Activated CD4-positive, alpha-beta T cell treated with anti-CD3 and anti-CD28 coated beads for 4 hours (primary cell): ENCODE results near the gene MAP3K9.

Experiments
- DNase-seq, 2 donors: peaks; one replicate each; pipeline ENCODE4 v3.0.0-alpha.2; 2020

MAP3K9 gene

GRCh38 chr14:70780396-70781075, 28.8 kb downstream of the MAP3K9 start:
- no peak for DNase-seq

DNA sequence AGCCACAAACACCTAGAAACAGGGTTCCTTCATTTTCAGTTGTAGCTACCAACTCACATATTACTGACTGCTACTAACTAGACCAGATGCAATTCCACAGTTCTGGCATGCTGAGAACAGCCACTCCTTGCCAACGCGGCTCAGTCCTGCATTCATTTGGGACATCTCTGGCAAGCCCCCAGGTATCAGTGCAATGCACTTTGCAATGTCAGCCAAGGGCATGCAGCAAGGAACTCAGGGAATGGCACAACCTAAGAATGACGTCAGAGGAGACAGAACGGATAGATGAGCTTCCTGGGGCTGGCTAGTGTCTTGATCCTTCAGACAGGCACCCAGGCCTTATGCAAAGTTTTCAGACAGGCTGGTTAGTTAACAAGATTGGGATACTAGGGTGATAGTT, 29.6 kb downstream of the MAP3K9 start:
- no peak for DNase-seq

- DNase-seq, result no peak
Observed at GRCh38 chr14:70776197-70776596, 33.1 kb downstream of the MAP3K9 start.

- DNase-seq, result no peak
Observed at GRCh38 chr14:70773182-70773862, 36.0 kb downstream of the MAP3K9 start.

DNA sequence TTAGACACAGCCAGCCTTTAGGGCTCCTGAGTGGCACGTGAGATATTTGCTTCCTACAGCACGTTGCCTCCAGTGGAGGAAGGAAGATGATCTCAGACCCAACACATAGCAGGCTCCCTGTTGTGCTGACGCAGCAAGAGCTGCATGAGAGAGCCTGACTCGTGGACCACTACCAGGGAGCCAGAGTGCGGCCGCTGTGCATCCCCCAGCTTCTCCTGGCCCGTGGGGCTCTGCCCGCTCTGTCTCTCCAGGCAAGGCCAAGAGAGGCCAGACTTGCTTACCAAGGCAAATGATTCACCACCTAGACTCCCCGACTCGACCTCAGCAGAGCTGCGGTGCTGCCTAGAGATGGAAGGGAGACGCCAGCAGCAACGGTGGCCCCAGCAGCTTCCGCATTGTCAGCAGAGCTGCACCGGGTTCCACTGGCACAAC, 37.5 kb downstream of the MAP3K9 start:
- no peak for DNase-seq

DNA sequence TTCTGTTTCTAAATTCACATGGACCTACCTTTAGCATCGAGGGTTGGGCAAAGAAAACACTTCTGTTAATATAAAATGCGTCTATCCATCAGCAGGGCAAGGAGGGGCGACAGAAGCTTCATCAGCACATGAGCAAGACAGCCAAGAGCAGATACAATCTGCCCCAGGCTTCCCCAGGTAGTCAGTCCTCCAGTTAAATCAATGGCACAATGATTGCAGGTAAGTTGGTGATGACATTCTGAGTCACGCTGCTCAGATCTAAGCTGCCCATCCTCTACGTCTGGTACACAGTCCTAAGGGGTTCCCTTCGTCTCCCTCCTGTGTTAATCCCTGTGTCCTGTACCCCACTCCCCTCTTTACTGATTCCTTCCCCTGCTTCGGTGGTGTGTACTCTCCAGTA, 38.8 kb downstream of the MAP3K9 start:
- no peak for DNase-seq

- DNase-seq, result no peak
Observed at GRCh38 chr14:70759398-70759797, 49.9 kb downstream of the MAP3K9 start.

GRCh38 chr14:70755655-70756054, 53.7 kb downstream of the MAP3K9 start:
- DNase-seq, result no peak

DNA sequence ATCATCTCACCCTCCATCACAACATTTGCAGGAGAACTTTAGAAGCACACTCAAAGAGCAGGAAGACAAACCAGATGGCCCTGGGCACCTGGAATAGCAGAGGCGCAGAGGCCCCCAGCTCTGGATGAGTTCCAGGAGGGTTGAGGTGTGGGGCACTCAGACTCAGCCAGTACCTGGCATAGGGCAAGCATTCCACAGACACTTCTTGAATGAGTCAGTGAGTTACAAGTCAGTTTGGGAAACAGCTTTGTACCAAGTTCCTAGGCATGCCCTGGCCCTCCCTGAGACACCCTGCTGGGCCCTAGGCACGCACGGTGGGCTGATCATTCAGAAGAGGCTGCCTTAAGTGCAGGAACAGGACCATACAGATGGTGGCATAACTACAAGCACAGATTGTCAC, 54.3 kb downstream of the MAP3K9 start:
- DNase-seq, result no peak

GRCh38 chr14:70753518-70753953, 55.8 kb downstream of the MAP3K9 start:
- DNase-seq, result no peak

DNA sequence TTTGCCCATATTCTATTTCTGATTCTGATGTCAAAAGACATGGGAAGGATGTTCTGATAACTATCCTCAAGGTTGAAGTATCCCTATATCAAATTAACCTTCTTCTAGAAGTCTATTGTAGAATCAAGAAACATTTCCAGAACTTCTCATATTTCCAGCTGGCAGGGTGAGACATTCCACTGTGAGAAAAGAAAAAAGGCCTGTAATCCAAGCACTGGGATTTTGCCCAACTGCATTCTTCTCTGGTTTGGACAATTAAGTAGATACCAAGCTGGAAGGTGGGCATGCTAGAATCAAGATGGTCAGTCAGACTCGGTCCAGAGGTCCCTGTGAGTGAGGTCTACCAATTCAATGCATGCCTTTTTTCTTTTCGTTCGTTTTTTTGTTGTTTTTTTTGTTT, 60.9 kb downstream of the MAP3K9 start:
- no peak for DNase-seq

- DNase-seq, result no peak
Observed at GRCh38 chr14:70744641-70745040, 64.7 kb downstream of the MAP3K9 start.

DNA sequence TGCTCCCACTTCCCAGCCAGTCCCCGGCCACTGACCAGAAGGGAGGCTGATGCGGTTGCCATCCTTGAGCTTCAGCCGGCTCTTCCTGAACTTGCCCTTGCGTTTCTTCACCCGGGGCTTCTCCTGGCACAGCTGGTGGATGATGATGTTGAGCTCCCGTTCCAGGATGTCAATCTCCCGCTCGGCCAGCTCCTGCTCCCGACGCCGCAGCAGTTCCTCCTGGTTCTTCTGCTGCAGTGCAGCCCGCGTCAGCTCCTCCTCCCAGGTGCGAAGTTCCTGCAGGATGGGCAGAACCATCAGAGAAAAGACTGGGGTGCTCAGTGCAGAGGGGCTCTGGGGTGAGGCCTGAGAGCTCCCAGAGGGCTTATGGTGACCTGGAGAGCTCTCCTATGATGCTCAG, 67.0 kb downstream of the MAP3K9 start:
- no peak for DNase-seq

DNA sequence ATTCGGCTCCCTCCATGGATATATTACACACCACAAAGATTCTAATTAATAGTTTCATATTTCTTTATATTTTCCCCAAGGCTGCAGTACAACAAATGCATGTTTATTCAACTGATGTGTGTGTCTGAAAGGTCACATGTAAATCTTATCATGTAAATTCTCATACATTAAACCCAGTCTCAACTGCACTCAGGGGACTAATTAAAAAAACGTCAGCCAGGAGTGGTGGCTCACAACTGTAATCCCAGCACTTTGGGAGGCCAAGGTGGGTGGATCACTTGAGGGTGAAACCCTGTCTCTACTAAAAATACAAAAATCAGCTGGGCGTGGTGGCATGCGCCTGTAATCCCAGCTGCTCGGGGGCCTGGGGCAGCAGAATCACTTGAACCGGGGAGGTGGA, 67.8 kb downstream of the MAP3K9 start:
- DNase-seq, result no peak

GRCh38 chr14:70735043-70735442, 74.3 kb downstream of the MAP3K9 start:
- no peak for DNase-seq

DNA sequence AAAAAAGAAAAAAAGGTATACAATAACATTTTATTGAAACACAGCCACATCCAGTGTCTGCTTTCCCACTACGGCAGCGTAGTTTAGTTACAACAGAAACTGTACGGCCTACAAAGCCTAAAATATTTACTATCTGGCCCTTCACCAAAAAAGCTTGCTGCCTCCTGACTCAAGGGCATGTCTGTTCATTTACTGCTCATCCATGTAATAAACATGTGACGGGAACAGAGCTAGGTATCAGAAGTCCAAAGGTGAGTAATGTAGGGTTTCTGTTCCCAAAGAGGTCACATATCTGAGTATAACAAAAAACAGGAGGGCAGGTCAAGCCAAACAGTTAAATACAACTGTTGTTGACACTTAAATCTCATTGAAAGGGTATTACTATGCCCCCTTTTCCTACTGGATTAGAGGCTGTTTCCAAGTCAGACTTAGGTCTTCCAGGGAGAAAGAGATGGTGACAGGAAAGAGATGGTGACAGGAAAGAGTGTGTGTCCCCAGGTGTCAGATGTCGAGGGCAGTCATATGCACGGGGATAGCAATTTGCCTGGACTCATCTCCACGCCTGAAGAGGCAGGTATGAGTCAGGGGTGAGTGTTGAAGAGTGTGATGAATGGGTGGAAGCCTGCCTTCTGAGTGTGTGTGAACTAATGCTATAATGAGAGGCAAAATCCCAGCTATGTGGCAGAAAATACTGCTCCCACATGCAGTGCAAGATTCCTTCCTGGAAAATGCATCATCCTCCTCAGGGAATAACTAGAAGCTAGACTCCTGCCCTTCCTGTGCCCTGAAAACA, 77.7 kb downstream of the MAP3K9 start:
- DNase-seq, result no peak

GRCh38 chr14:70730393-70730792, 78.9 kb downstream of the MAP3K9 start:
- no peak for DNase-seq

GRCh38 chr14:70726651-70727375, 82.5 kb downstream of the MAP3K9 start:
- DNase-seq, result no peak

GRCh38 chr14:70724944-70725343, 84.4 kb downstream of the MAP3K9 start:
- DNase-seq, result no peak

DNA sequence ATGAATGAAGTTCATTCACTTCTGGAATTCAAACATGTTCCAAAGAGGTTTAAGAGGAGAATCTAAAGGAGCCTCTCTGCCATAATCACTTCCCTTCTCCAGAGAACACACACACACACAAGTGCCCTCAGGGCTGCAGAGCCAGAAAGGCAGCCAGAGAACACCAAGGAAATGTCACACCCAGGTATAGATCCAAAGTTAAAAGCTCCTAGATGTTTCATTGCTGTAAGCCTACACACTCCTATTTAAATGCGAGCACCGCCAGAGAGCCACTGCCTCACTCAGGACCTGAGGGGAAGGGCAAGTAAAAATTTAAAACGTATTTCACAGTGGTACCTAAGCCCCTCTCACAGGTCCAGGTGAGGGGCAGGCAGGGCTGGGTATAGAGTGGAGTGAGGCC, 85.2 kb downstream of the MAP3K9 start:
- no peak for DNase-seq

GRCh38 chr14:70723276-70723675, 86.0 kb downstream of the MAP3K9 start:
- no peak for DNase-seq

GRCh38 chr14:70722418-70722817, 86.9 kb downstream of the MAP3K9 start:
- DNase-seq, result no peak

GRCh38 chr14:70721542-70721941, 87.8 kb downstream of the MAP3K9 start:
- DNase-seq, result no peak
